GM12878 (cell line): ENCODE data around the gene FEN1.

ENCODE experiments used
- CEBPB ChIP-seq, 2 experiments: fragments of 150-350 bp in 1 of 2; IDR thresholded peaks; 2 replicates each; pipeline ENCODE4 v1.6.1; 2012 to 2014; ENCODE audit warnings: low read depth in 2 of 2, low read length in 2 of 2, borderline replicate concordance in 1 of 2, inconsistent platforms in 1 of 2
- CEBPZ ChIP-seq: fragments of 150-350 bp; IDR thresholded peaks from 2 replicates; pipeline ENCODE4 v1.6.1; 2016; ENCODE audit warnings: low read depth, low read length
- HDGF ChIP-seq: fragments of 450-650 bp; IDR thresholded peaks from 2 replicates; pipeline ENCODE4 v1.6.1; 2016; ENCODE audit warnings: antibody characterized with exemption
- MEF2A ChIP-seq: IDR thresholded peaks from 2 replicates; pipeline ENCODE4 v1.6.1; 2011; ENCODE audit warnings: low read depth, mild to moderate bottlenecking, low read length, moderate library complexity; ENCODE audit not compliant: insufficient read depth
- ZNF384 ChIP-seq: IDR thresholded peaks from 2 replicates; pipeline ENCODE4 v1.6.1; 2012; ENCODE audit warnings: low read depth, mild to moderate bottlenecking, low read length, improper control_type of control experiment, borderline replicate concordance
- TF ChIP-seq, protein P1 (sequence below), 3 experiments: IDR thresholded peaks in 2 of 3; conservative IDR thresholded peaks in 1 of 3; 2 replicates each; pipeline ENCODE4 v1.5.1; 2011; ENCODE audit warnings: low read depth in 3 of 3, low read length in 3 of 3, mild to moderate bottlenecking in 3 of 3, control low read depth in 2 of 3, moderate library complexity in 2 of 3, inconsistent platforms in 1 of 3, mixed read lengths in 1 of 3; ENCODE audit not compliant: control insufficient read depth in 2 of 3, insufficient read depth in 1 of 3; ENCODE audit errors: extremely low read depth in 1 of 3
- TF ChIP-seq, protein P2 (sequence below): IDR thresholded peaks from 2 replicates; pipeline ENCODE4 v1.6.1; 2012; ENCODE audit warnings: low read depth, low read length, improper control_type of control experiment
- TF ChIP-seq, protein P3 (sequence below): IDR thresholded peaks from 2 replicates; pipeline ENCODE4 v1.6.1; 2012; ENCODE audit warnings: low read depth, low read length, improper control_type of control experiment
- TF ChIP-seq, protein P4 (sequence below): fragments of 450-650 bp; IDR thresholded peaks from 2 replicates; pipeline ENCODE4 v1.6.1; 2014; ENCODE audit warnings: mild to moderate bottlenecking

DNA sequence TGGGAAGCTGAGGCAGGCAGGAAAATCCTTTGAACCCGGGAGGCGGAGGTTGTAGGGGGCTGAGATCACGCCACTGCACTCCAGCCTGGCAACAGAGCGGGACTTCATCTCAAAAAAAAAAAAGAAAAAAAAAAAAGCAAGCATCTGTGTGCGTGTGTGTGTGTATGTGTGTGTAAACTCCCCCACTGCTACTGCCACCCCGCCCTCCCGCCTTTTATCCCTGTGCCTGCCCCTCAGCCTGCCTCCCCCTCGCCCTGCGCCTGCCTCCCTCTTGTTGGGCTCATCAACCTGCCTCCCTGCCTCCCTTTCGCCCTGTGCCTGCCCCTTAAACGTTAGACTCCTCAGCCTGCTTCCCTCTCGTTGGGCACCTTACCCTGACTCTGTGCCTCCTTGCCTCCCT, 18.3 kb upstream of the FEN1 start:
- TF ChIP-seq ZNF384 (no peak), CEBPZ (no peak), MEF2A (no peak), CEBPB (IDR thresholded peaks at IDR 0.05; ENCODE audit: borderline replicate concordance in 1 of 2, low read depth in 2 of 2, low read length in 2 of 2) (no peak), HDGF (no peak)
- TF ChIP-seq, protein P1, sequence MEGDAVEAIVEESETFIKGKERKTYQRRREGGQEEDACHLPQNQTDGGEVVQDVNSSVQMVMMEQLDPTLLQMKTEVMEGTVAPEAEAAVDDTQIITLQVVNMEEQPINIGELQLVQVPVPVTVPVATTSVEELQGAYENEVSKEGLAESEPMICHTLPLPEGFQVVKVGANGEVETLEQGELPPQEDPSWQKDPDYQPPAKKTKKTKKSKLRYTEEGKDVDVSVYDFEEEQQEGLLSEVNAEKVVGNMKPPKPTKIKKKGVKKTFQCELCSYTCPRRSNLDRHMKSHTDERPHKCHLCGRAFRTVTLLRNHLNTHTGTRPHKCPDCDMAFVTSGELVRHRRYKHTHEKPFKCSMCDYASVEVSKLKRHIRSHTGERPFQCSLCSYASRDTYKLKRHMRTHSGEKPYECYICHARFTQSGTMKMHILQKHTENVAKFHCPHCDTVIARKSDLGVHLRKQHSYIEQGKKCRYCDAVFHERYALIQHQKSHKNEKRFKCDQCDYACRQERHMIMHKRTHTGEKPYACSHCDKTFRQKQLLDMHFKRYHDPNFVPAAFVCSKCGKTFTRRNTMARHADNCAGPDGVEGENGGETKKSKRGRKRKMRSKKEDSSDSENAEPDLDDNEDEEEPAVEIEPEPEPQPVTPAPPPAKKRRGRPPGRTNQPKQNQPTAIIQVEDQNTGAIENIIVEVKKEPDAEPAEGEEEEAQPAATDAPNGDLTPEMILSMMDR (IDR thresholded peaks at IDR 0.05 in 2 of 3, conservative IDR thresholded peaks at IDR 0.05 in 1 of 3; ENCODE audit: control insufficient read depth in 2 of 3, extremely low read depth in 1 of 3, insufficient read depth in 1 of 3, low read depth in 3 of 3, low read length in 3 of 3) = no peak
- TF ChIP-seq, protein P2, sequence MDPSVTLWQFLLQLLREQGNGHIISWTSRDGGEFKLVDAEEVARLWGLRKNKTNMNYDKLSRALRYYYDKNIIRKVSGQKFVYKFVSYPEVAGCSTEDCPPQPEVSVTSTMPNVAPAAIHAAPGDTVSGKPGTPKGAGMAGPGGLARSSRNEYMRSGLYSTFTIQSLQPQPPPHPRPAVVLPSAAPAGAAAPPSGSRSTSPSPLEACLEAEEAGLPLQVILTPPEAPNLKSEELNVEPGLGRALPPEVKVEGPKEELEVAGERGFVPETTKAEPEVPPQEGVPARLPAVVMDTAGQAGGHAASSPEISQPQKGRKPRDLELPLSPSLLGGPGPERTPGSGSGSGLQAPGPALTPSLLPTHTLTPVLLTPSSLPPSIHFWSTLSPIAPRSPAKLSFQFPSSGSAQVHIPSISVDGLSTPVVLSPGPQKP = no peak
- TF ChIP-seq, protein P3, sequence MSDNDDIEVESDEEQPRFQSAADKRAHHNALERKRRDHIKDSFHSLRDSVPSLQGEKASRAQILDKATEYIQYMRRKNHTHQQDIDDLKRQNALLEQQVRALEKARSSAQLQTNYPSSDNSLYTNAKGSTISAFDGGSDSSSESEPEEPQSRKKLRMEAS = no peak
- TF ChIP-seq, protein P4, sequence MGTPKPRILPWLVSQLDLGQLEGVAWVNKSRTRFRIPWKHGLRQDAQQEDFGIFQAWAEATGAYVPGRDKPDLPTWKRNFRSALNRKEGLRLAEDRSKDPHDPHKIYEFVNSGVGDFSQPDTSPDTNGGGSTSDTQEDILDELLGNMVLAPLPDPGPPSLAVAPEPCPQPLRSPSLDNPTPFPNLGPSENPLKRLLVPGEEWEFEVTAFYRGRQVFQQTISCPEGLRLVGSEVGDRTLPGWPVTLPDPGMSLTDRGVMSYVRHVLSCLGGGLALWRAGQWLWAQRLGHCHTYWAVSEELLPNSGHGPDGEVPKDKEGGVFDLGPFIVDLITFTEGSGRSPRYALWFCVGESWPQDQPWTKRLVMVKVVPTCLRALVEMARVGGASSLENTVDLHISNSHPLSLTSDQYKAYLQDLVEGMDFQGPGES = no peak
